Renal cortex interstitium (tissue), 11 donors: ENCODE measurements around the gene SCYGR3. TPM values are rescaled to one million over a fixed set of nuclear protein-coding genes. Genes with fewer than 3 reads are reported as not detected.

Experiments
- DNase-seq, 11 donors: peaks; one replicate each; pipeline ENCODE4 v3.0.0-alpha.2; 2013; ENCODE audit warnings: low read depth in 9 of 11, low spot score in 4 of 11; ENCODE audit errors: extremely low read depth in 1 of 11
- polyA plus RNA-seq, 3 donors: library from polyadenylated mRNA; unstranded; fragments of 120-200 nt; gene quantifications; one replicate each; pipeline ENCODE4 v1.2.1, GENCODE V29; 2013; ENCODE audit not compliant: insufficient read length in 3 of 3

Gene SCYGR3
- polyA plus RNA-seq, 3 donors: not detected

GRCh38 chr2:227576110-227576509 lies 38.5 kb downstream of the SCYGR3 start:
- DNase-seq: no peak

- DNase-seq: no peak
These were observed 44.0 kb downstream of the SCYGR3 start for GRCh38 chr2:227570615-227571014.

GRCh38 chr2:227568852-227569169 lies 45.8 kb downstream of the SCYGR3 start:
- DNase-seq: no peak

- no peak for DNase-seq
These were observed 48.6 kb downstream of the SCYGR3 start for GRCh38 chr2:227566012-227566411.

- DNase-seq: no peak
These were observed 49.6 kb downstream of the SCYGR3 start for GRCh38 chr2:227565080-227565479.

Other genes with a start within 250 kb of the SCYGR3 start
- gene TM4SF20, start 235.5 kb downstream of the SCYGR3 start, polyA plus RNA-seq: under 1 TPM; 0.06 to 0.38 (median 0.11) TPM
- gene SCYGR1, start 226.9 kb downstream of the SCYGR3 start, polyA plus RNA-seq: not detected
- 10 to 100 TPM; 63.1 to 79.2 (median 73.4) TPM for gene AGFG1, start 142.7 kb downstream of the SCYGR3 start, polyA plus RNA-seq
- gene SCYGR2, start 15.9 kb downstream of the SCYGR3 start, polyA plus RNA-seq: not detected
- gene SCYGR4, start 2.7 kb upstream of the SCYGR3 start, polyA plus RNA-seq: not detected
- not detected for gene SCYGR5, start 52.0 kb upstream of the SCYGR3 start, polyA plus RNA-seq
- gene SLC19A3, start 103.2 kb upstream of the SCYGR3 start, polyA plus RNA-seq: 10 to 100 TPM in 2 of 3 donors, 1 to 10 TPM in 1; 6.7 to 15.8 (median 10.1) TPM
- not detected for gene SCYGR6, start 109.9 kb upstream of the SCYGR3 start, polyA plus RNA-seq
- not detected for gene SCYGR7, start 113.5 kb upstream of the SCYGR3 start, polyA plus RNA-seq
- gene SCYGR8, start 131.1 kb upstream of the SCYGR3 start, polyA plus RNA-seq: not detected
- under 1 TPM in 2 of 3 donors, not detected in 1; 0.39 to 0.74 TPM for gene CCL20, start 199.0 kb upstream of the SCYGR3 start, polyA plus RNA-seq